ENCODE data around the gene CCNJ. TPM values are rescaled to one million over a fixed set of nuclear protein-coding genes. Genes with fewer than 3 reads are reported as not detected.
A peak's percentile ranks its signal among the peaks of the same experiment; 100 is the strongest.
"Not testable (repeated sequence)": the region's sequence is repeated elsewhere in the genome, so short reads cannot be mapped to it uniquely, and the experiment has no call there.

The CCNJ gene
- total and polyA plus RNA-seq, 8 donors: 1.5 to 3.8 (median 2.5) TPM

DNA sequence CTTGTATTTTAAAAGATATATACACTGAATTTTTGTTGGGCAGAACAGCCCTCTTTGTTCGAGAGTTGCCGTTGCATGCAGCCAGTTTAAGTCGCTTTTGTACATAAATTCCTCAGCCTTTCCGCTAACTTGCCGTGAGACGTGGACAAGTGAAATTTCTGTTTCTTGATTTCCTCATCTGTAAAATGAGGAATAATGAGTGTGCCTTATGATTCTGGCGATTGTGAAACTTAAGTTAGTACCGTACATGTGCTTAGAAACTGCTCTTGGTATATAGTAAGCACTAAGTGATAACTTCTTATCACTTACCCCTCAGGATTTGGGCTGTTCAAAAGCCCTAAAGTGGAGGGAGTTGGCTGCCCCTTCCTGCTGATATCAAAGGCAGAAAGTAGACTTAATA is 1.4 kb downstream of the CCNJ start:
- peak overlapping the region; percentile 54 to 81 (median 74) for H3K4me3 ChIP-seq
- H3K9me3 ChIP-seq: no peaks in the 10 kb centered on the region
- DNase-seq: no peak
- WGBS, 2 donors: 36 to 47% methylated on average over 8 of the region's 8 CpGs
- no peaks in the 10 kb centered on the region for H3K27me3 ChIP-seq
- intact Hi-C loops (cut with DNase I): no loop called here
- TF ChIP-seq, protein P1, sequence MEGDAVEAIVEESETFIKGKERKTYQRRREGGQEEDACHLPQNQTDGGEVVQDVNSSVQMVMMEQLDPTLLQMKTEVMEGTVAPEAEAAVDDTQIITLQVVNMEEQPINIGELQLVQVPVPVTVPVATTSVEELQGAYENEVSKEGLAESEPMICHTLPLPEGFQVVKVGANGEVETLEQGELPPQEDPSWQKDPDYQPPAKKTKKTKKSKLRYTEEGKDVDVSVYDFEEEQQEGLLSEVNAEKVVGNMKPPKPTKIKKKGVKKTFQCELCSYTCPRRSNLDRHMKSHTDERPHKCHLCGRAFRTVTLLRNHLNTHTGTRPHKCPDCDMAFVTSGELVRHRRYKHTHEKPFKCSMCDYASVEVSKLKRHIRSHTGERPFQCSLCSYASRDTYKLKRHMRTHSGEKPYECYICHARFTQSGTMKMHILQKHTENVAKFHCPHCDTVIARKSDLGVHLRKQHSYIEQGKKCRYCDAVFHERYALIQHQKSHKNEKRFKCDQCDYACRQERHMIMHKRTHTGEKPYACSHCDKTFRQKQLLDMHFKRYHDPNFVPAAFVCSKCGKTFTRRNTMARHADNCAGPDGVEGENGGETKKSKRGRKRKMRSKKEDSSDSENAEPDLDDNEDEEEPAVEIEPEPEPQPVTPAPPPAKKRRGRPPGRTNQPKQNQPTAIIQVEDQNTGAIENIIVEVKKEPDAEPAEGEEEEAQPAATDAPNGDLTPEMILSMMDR (IDR thresholded peaks at IDR 0.05): no peak
- peaks cover 0 to 10% (median 0%) of the 10 kb centered on the region in 3 donors for H3K4me1 ChIP-seq
- H3K27ac ChIP-seq: peak overlapping the region in 2 of 4 donors; percentile 80 to 81
- no peak for ATAC-seq
- FAIRE-seq: no peak
- H3K36me3 ChIP-seq: no peaks in the 10 kb centered on the region

DNA sequence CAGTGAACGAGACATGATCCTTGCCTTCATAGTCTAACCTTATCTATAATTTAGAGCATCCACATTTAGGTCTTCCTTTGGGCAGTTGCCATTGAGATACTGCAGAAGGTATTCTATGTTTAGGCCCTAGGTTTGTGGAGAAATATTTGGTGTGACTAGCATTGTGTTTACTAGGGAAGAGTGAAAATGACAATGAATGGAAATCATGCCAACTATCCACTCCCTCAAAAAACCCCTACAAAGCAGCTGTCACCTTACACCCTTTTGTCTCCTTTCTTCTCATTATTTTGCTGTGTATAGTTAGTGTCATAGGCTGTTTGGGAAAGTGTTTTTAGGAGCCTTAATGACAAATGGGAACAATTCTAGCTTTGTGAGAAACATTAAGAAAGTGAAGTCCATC is 3.2 kb downstream of the CCNJ start:
- ATAC-seq (no peak), FAIRE-seq (no peak)

DNA sequence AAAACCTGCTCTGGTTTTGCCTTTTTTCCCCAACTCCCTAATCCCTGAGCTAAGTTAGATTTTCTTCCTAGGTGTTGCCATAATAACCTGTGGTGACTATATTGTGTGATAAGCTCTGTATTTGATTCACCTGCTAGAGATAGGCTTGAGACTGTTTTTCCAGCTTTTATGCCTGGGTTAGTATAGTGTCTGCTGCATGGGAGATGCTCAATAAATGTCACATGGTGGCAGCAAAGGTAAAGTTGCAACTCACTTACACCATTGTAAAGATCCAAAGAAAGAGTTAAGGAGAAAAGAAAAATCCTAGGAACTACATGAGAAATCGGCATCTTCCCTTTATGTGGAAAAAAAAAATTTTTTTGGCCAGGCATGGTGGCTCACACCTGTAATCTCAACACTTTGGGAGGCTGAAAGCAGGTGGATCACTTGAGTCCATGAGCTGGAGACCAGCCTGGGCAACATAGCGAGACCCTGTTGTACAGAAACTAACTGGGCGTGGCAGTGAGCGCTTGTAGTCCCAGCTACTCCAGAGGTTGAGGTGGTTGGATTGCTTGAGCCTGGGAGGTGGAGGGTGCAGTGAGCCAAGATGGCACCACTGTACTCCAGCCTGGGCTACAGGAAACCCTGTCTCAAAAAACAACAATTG is 3.7 kb downstream of the CCNJ start:
- intact Hi-C loops (cut with DNase I): no loop called here
- Histone ChIP-seq H3K36me3 (no peaks in the 10 kb centered on the region), H3K27ac (no peak overlapping the region), H3K4me3 (no peak overlapping the region), H3K9me3 (no peaks in the 10 kb centered on the region), H3K27me3 (no peaks in the 10 kb centered on the region), H3K4me1 (peaks cover 0 to 10% (median 0%) of the 10 kb centered on the region in 3 donors)
- WGBS, 2 donors: 92 to 94% methylated on average over 4 of the region's 4 CpGs
- ATAC-seq (no peak), FAIRE-seq (no peak), DNase-seq (no peak)
- TF ChIP-seq, protein P1 (IDR thresholded peaks at IDR 0.05): no peak

More for the DNA sequence above, 3.2 kb downstream of the CCNJ start:
- DNase-seq: no peak
- intact Hi-C loops (cut with DNase I): no loop called here
- peaks cover 0 to 10% (median 0%) of the 10 kb centered on the region in 3 donors for H3K4me1 ChIP-seq
- H3K9me3 ChIP-seq: no peaks in the 10 kb centered on the region
- TF ChIP-seq, protein P1 (IDR thresholded peaks at IDR 0.05): no peak
- 87 to 95% methylated on average over 1 of the region's 1 CpG for WGBS, 2 donors
- no peak overlapping the region for H3K27ac ChIP-seq
- H3K27me3 ChIP-seq: no peaks in the 10 kb centered on the region
- no peak overlapping the region for H3K4me3 ChIP-seq
- no peaks in the 10 kb centered on the region for H3K36me3 ChIP-seq

DNA sequence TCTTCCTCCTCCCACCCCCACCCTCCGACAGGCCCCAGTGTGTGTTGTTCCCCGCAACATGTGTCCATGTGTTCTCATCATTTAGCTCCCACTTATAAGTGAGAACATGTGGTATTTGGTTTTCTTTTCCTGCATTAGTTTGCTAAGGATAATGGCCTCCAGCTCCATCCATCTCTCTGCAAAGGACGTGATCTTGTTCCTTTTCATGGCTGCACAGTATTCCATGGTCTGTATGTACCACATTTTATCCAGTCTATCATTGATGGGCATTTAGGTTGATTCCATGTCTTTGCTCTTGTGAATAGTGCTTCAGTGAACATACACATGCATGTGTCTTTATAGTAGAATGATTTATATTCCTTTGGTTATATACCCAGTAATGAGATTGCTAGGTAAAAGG is 4.5 kb downstream of the CCNJ start:
- H3K27me3 ChIP-seq; H3K36me3 ChIP-seq; ATAC-seq; H3K4me1 ChIP-seq; DNase-seq; H3K9me3 ChIP-seq; intact Hi-C loops (cut with DNase I); H3K27ac ChIP-seq; H3K4me3 ChIP-seq; FAIRE-seq: not testable (repeated sequence)
- WGBS, 2 donors: 97 to 99% methylated on average over 3 of the region's 3 CpGs

DNA sequence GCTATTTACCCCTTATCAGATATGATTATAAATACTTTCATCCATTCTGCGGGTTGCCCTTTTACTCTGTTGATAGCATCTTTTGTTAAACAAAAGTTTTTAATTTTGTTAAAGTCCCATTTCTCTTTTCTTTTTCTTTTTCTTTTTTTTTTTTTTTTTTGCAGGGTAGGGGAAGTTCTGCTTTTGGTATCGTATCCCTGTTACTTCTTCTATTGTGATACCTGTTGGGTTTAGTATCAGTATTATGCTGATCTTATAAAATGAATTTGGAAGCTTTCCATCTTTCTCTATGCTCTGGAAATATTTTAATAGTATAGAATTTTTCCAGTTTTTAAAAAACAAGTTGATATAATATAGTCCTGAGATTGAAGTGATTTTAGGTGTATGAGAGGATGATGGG is 6.0 kb downstream of the CCNJ start:
- WGBS, 2 donors: 66 to 67% methylated on average over 2 of the region's 2 CpGs
- Histone ChIP-seq H3K9me3 (no peaks in the 10 kb centered on the region), H3K4me1 (peaks cover 0 to 5% (median 0%) of the 10 kb centered on the region in 3 donors), H3K27ac (no peak overlapping the region), H3K36me3 (no peaks in the 10 kb centered on the region), H3K4me3 (no peak overlapping the region), H3K27me3 (no peaks in the 10 kb centered on the region)
- no peak for ATAC-seq
- intact Hi-C loops (cut with DNase I): no loop called here
- no peak for DNase-seq
- no peak for FAIRE-seq
- TF ChIP-seq, protein P1 (IDR thresholded peaks at IDR 0.05): no peak

Measured in pancreas (tissue), 10 donors.